Activated T-helper 17 cell treated with anti-CD3 and anti-CD28 coated beads, Interleukin-2, amount 50 U/mL, for 72 hours (primary cell): ENCODE results near the gene RAB25. TPM values are rescaled to one million over a fixed set of nuclear protein-coding genes. Genes with fewer than 3 reads are reported as not detected.
"Not testable (repeated sequence)": the region's sequence is repeated elsewhere in the genome, so short reads cannot be mapped to it uniquely, and the experiment has no call there.

Source experiments
- ATAC-seq: fragments of 150-1000 bp; cut with Tn5 transposase; replicated peaks from 2 replicates; pipeline ENCODE4 v1.10.0; 2021; ENCODE audit warnings: mild to moderate bottlenecking, moderate library complexity
- H3K27ac Mint-ChIP-seq: one replicate; pipeline ENCODE4 v1.8.0; 2022; ENCODE audit warnings: mixed read lengths
- H3K27me3 Mint-ChIP-seq: one replicate; pipeline ENCODE4 v1.8.0; 2022; ENCODE audit warnings: mixed read lengths
- H3K36me3 Mint-ChIP-seq: one replicate; pipeline ENCODE4 v1.8.0; 2022; ENCODE audit warnings: low read depth, mild to moderate bottlenecking, mixed read lengths
- H3K4me1 Mint-ChIP-seq: one replicate; pipeline ENCODE4 v1.8.0; 2022; ENCODE audit warnings: mixed read lengths
- H3K4me3 Mint-ChIP-seq: one replicate; pipeline ENCODE4 v1.8.0; 2022; ENCODE audit warnings: mild to moderate bottlenecking, mixed read lengths
- H3K9me3 Mint-ChIP-seq: one replicate; pipeline ENCODE4 v1.8.0; 2022; ENCODE audit warnings: mixed read lengths
- total RNA-seq, 2 donors: library from RNA; stranded (reverse); gene quantifications; one replicate each; pipeline ENCODE4 v1.2.3, GENCODE V29; 2022

The RAB25 gene
- 1 to 10 TPM in 1 of 2 donors, under 1 TPM in 1; 0.43 to 1.2 TPM for total RNA-seq

DNA sequence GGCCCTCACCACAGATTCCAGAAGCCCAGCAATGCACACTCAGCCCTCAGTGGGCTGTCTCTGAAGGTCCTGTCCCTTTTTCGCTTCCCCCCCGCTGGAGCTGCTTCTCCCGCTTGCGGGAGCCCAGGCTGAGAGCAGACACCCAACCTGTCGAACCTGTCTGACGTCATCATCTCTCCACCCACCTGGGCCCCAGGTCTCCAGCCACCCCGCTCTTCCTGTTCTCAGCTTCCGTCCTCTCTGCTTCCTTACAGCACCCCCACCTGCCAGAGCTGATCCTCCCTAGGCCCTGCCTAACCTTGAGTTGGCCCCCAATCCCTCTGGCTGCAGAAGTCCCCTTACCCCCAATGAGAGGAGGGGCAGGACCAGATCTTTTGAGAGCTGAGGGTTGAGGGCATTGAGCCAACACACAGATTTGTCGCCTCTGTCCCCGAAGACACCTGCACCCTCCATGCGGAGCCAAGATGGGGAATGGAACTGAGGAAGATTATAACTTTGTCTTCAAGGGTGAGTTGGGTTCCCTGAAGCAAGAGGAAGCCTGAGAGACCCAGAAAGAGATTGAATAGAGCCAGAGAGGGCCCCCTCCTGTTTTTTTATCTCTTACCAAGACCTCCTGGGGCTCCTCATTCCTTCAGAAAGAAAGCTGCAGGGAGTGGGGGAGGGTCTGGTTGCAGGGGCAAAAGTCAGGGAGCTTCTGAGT lies at the start of gene RAB25:
TSS of gene RAB25 (plus strand) at position 224 of the 700 bp plus-strand sequence. CDS start at position 465, 241 bp downstream.
- H3K9me3 Mint-ChIP-seq, result no peaks in the 10 kb centered on the region

GRCh38 chr1:156012051-156012817 lies 48.7 kb upstream of the RAB25 start:
- Mint-ChIP-seq H3K27me3 (no peaks in the 10 kb centered on the region), H3K9me3 (no peaks in the 10 kb centered on the region), H3K4me3 (no peak overlapping the region), H3K4me1 (peaks cover 7% of the 10 kb centered on the region), H3K36me3 (peaks cover 94% of the 10 kb centered on the region), H3K27ac (peak overlapping the region; percentile 31)
- ATAC-seq, result no peak

More for the DNA sequence above, at the start of gene RAB25:
- Mint-ChIP-seq H3K36me3 (peaks cover 20% of the 10 kb centered on the region), H3K27ac (no peak within 1 kb of the TSS), H3K4me1 (peaks cover 12% of the 10 kb centered on the region), H3K27me3 (no peaks in the 10 kb centered on the region), H3K4me3 (no peak within 1 kb of the TSS)
- ATAC-seq, result no peak

- ATAC-seq, result no peak
- Mint-ChIP-seq H3K4me3 (no peak overlapping the region), H3K27ac (no peak overlapping the region), H3K4me1 (peaks cover 20% of the 10 kb centered on the region), H3K9me3 (no peaks in the 10 kb centered on the region), H3K36me3 (peaks cover 98% of the 10 kb centered on the region), H3K27me3 (no peaks in the 10 kb centered on the region)
Observed at GRCh38 chr1:156014829-156015228, 46.1 kb upstream of the RAB25 start.

GRCh38 chr1:156019946-156020292 lies 41.0 kb upstream of the RAB25 start:
- H3K4me3 Mint-ChIP-seq, result peak overlapping the region; percentile 98
- peaks cover 28% of the 10 kb centered on the region for H3K4me1 Mint-ChIP-seq
- ATAC-seq, result no peak
- no peaks in the 10 kb centered on the region for H3K27me3 Mint-ChIP-seq
- peak overlapping the region; percentile 95 for H3K27ac Mint-ChIP-seq
- H3K9me3 Mint-ChIP-seq, result no peaks in the 10 kb centered on the region
- H3K36me3 Mint-ChIP-seq, result peaks cover 59% of the 10 kb centered on the region

DNA sequence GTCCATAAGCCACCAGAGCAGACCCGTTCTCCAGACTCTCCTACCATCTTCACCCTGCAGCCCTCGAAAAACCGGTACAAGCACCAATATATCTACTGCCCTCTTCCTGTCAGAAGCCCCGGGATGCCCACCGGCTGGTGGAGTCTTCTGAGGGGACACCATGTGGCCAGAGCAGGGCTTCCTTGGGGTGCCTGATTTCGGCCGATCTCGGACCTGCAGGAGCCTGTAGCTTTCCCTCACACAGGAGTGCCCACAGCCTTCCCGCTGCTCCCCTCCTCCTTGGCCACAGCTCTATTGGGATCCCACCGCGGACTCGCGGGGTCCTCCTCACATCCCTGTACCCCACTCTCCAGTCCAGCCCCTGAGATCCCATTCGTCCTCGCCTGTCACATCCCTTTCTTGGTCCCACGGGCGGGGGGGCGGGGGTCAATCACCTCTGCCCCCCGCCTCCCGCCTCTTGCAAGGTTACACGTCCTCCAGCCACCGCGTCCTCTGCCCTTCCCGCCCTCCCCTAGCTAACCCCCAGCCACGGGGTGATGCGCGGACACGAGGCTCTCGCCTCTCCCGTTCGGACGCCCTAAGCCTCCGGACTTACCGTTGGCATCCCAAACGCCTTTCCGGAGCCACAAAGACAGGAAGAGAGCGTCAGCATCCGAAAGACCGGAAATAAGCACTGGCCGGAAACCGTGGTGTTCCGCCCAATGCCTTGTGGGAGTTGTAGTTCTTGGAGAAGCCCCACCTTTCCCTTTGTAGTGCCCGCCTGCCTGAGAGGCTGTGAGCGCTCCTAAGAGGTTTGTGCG lies 40.5 kb upstream of the RAB25 start, which contains the start of gene SSR2:
TSS of gene SSR2 (minus strand) at position 659 of the 800 bp plus-strand sequence. CDS start 784 bp downstream, outside the sequence.
- Mint-ChIP-seq H3K4me1 (peaks cover 28% of the 10 kb centered on the region), H3K27me3 (no peaks in the 10 kb centered on the region), H3K9me3 (no peaks in the 10 kb centered on the region), H3K27ac (peak within 1 kb of the TSS; percentile 95), H3K4me3 (peak within 1 kb of the TSS; percentile 98), H3K36me3 (peaks cover 55% of the 10 kb centered on the region)
- peak; percentile 100 for ATAC-seq

DNA sequence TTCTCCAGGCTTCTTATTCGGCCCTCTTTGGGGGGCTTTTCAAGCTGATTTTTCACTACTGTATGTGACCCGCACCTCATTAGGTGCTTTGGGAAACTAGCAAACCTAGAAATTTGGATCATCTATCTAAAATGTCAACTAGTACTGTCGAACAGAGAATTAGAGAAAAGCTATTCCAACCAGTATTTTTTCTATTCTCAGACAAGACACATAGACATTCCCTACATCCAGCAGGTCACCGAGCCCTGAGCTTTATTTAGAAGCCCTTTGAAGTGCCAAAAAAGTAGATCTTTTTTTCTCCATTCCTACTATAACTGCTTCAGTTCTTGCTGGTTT lies 39.9 kb upstream of the RAB25 start:
- H3K27me3 Mint-ChIP-seq, result no peaks in the 10 kb centered on the region
- H3K4me3 Mint-ChIP-seq, result peak overlapping the region; percentile 98
- H3K36me3 Mint-ChIP-seq, result peaks cover 49% of the 10 kb centered on the region
- ATAC-seq, result no peak
- H3K4me1 Mint-ChIP-seq, result peaks cover 28% of the 10 kb centered on the region
- H3K9me3 Mint-ChIP-seq, result no peaks in the 10 kb centered on the region
- peak overlapping the region; percentile 95 for H3K27ac Mint-ChIP-seq

GRCh38 chr1:156021954-156022353 lies 39.0 kb upstream of the RAB25 start:
- Mint-ChIP-seq H3K4me3 (peak overlapping the region; percentile 98), H3K9me3 (no peaks in the 10 kb centered on the region), H3K4me1 (peaks cover 28% of the 10 kb centered on the region), H3K27ac (peak overlapping the region; percentile 66), H3K27me3 (no peaks in the 10 kb centered on the region), H3K36me3 (peaks cover 41% of the 10 kb centered on the region)
- ATAC-seq, result no peak

DNA sequence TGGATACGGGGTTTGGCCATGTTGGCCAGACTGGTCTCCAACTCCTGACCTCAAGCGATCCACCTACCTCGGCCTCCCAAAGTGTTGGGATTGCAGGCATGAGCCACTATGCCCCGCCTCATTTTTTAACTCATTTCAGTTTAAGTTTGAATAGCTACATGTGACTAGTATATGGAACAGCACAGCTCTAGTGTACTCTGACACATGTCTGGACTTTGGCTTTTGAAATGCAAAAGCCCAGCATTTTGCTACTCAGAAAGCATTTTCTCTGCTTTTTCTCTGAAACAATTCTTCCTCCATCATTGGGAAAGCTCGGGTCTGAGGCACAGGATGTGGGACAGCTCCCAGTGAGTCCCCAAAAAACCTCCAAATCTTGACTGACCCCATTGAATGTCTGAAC lies 36.2 kb upstream of the RAB25 start:
- peaks cover 12% of the 10 kb centered on the region for H3K36me3 Mint-ChIP-seq
- no peaks in the 10 kb centered on the region for H3K9me3 Mint-ChIP-seq
- peaks cover 15% of the 10 kb centered on the region for H3K4me1 Mint-ChIP-seq
- ATAC-seq, result no peak
- H3K27me3 Mint-ChIP-seq, result no peaks in the 10 kb centered on the region
- no peak overlapping the region for H3K4me3 Mint-ChIP-seq
- H3K27ac Mint-ChIP-seq, result no peak overlapping the region

- Mint-ChIP-seq H3K9me3 (no peaks in the 10 kb centered on the region), H3K4me3 (no peak overlapping the region), H3K36me3 (peaks cover 1% of the 10 kb centered on the region), H3K27me3 (no peaks in the 10 kb centered on the region), H3K4me1 (peaks cover 9% of the 10 kb centered on the region), H3K27ac (no peak overlapping the region)
- peak; percentile 87 for ATAC-seq
Observed at GRCh38 chr1:156025876-156026275, 35.1 kb upstream of the RAB25 start.

GRCh38 chr1:156026588-156026987 lies 34.4 kb upstream of the RAB25 start:
- Mint-ChIP-seq H3K4me1 (peaks cover 9% of the 10 kb centered on the region), H3K27me3 (no peaks in the 10 kb centered on the region)

DNA sequence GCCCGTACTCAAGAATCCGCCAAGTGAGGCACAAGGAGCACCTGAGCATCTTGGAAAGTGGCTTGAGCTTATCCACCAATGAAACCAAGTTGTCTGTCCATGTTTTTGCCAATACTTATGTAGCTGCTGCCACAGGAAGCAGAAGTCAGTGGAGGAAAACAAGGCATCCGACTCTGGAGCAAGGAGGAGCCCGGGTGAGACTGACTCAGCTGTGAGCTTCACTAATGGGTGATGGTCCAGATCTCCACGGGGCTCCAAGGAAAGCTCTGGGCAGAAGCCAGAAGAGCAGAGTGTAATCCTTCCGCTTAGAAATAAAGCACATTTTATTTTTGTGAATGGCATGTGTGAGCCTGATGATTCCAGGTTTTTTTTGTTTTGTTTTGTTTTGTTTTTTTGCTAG lies 27.9 kb upstream of the RAB25 start:
- Mint-ChIP-seq H3K36me3 (peaks cover 22% of the 10 kb centered on the region), H3K27ac (no peak overlapping the region), H3K27me3 (no peaks in the 10 kb centered on the region), H3K4me1 (no peaks in the 10 kb centered on the region), H3K4me3 (no peak overlapping the region), H3K9me3 (no peaks in the 10 kb centered on the region)
- no peak for ATAC-seq

More at GRCh38 chr1:156026588-156026987, 34.4 kb upstream of the RAB25 start:
- Mint-ChIP-seq H3K4me3 (no peak overlapping the region), H3K27ac (no peak overlapping the region), H3K9me3 (no peaks in the 10 kb centered on the region), H3K36me3 (no peaks in the 10 kb centered on the region)
- ATAC-seq, result peak; percentile 73

DNA sequence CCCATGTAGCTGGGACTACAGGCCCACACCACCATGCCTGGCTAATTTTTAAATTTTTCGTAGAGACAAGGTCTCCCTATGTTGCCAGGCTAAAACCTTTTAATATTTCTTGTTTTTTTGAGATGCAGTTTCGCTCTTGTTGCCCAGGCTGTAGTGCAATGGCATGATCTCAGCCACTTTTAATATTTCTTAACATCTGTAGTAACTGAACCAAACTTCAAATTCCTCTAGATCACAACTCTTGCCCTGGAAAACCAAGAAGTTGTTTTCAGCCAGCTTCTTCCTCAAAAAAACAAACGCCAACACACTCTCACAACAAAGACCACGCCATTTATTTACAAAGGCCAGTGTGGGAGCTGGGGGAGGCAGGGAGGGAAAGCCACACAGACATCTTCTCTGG lies 26.0 kb upstream of the RAB25 start:
- not testable (repeated sequence) for ATAC-seq, H3K4me1 Mint-ChIP-seq, H3K27me3 Mint-ChIP-seq, H3K27ac Mint-ChIP-seq, H3K4me3 Mint-ChIP-seq, H3K9me3 Mint-ChIP-seq
- H3K36me3 Mint-ChIP-seq, result peaks cover 37% of the 10 kb centered on the region

- no peaks in the 10 kb centered on the region for H3K27me3 Mint-ChIP-seq
- H3K4me3 Mint-ChIP-seq, result no peak overlapping the region
- no peak for ATAC-seq
- peaks cover 6% of the 10 kb centered on the region for H3K4me1 Mint-ChIP-seq
- no peak overlapping the region for H3K27ac Mint-ChIP-seq
- no peaks in the 10 kb centered on the region for H3K9me3 Mint-ChIP-seq
- H3K36me3 Mint-ChIP-seq, result peaks cover 58% of the 10 kb centered on the region
Observed at GRCh38 chr1:156042828-156043227, 18.1 kb upstream of the RAB25 start.

- H3K9me3 Mint-ChIP-seq, result no peaks in the 10 kb centered on the region
- H3K27me3 Mint-ChIP-seq, result no peaks in the 10 kb centered on the region
- peak overlapping the region; percentile 60 for H3K27ac Mint-ChIP-seq
- peaks cover 63% of the 10 kb centered on the region for H3K36me3 Mint-ChIP-seq
- ATAC-seq, result peak; percentile 68
- peak overlapping the region; percentile 17 for H3K4me3 Mint-ChIP-seq
- H3K4me1 Mint-ChIP-seq, result peaks cover 6% of the 10 kb centered on the region
Observed at GRCh38 chr1:156045076-156045475, 15.9 kb upstream of the RAB25 start.
